Neural crest cell (in vitro differentiated cells): ENCODE measurements around the gene USP7. TPM values are rescaled to one million over a fixed set of nuclear protein-coding genes. Genes with fewer than 3 reads are reported as not detected.
A peak's percentile ranks its signal among the peaks of the same experiment; 100 is the strongest.
"Not testable (repeated sequence)": the region's sequence is repeated elsewhere in the genome, so short reads cannot be mapped to it uniquely, and the experiment has no call there.

ENCODE experiments used
- DNase-seq: peaks from one replicate; pipeline ENCODE4 v3.0.0; 2021; ENCODE audit warnings: low read depth, mixed read lengths, low spot score
- H3K27ac Mint-ChIP-seq: one replicate; pipeline ENCODE4 v1.8.0; 2021; ENCODE audit warnings: mild to moderate bottlenecking, mixed read lengths; ENCODE audit not compliant: unreplicated experiment
- H3K27me3 Mint-ChIP-seq: 2 replicates; pipeline ENCODE4 v1.8.0; 2021; ENCODE audit warnings: low read depth, mild to moderate bottlenecking, mixed read lengths
- H3K36me3 Mint-ChIP-seq: 2 replicates; pipeline ENCODE4 v1.8.0; 2021; ENCODE audit warnings: low read depth, mild to moderate bottlenecking, mixed read lengths
- H3K4me1 Mint-ChIP-seq: 2 replicates; pipeline ENCODE4 v1.8.0; 2021; ENCODE audit warnings: mixed read lengths
- H3K4me3 Mint-ChIP-seq: one replicate; pipeline ENCODE4 v1.8.0; 2021; ENCODE audit warnings: mild to moderate bottlenecking, mixed read lengths
- H3K9me3 Mint-ChIP-seq: 2 replicates; pipeline ENCODE4 v1.8.0; 2021; ENCODE audit warnings: mixed read lengths
- CTCF ChIP-seq: fragments of 200-600 bp; sonication (generic); conservative IDR thresholded peaks from 2 replicates; pipeline ENCODE4 v1.5.0; 2021; ENCODE audit warnings: antibody characterized with exemption, mild to moderate bottlenecking
- total RNA-seq: library from RNA; stranded (reverse); gene quantifications from 2 replicates; pipeline ENCODE4 v1.2.1, GENCODE V29; 2021

Gene USP7
- total RNA-seq, 1 donor from 2014 or later, result 162 TPM

- Mint-ChIP-seq H3K9me3 (no peaks in the 10 kb centered on the region), H3K36me3 (no peaks in the 10 kb centered on the region), H3K27me3 (peaks cover 2% of the 10 kb centered on the region), H3K4me3 (no peak overlapping the region), H3K27ac (no peak overlapping the region), H3K4me1 (no peaks in the 10 kb centered on the region)
- DNase-seq, result no peak
- TF ChIP-seq CTCF, result no peak
These were observed 85.7 kb downstream of the USP7 start for GRCh38 chr16:8877894-8878522.

GRCh38 chr16:8875317-8875716 lies 88.4 kb downstream of the USP7 start:
- H3K4me1 Mint-ChIP-seq, H3K27me3 Mint-ChIP-seq, H3K36me3 Mint-ChIP-seq, H3K9me3 Mint-ChIP-seq, H3K4me3 Mint-ChIP-seq, DNase-seq, H3K27ac Mint-ChIP-seq: not testable (repeated sequence)

GRCh38 chr16:8874388-8874787 lies 89.3 kb downstream of the USP7 start:
- DNase-seq, result no peak
- H3K27me3 Mint-ChIP-seq, result peaks cover 4% of the 10 kb centered on the region
- H3K4me3 Mint-ChIP-seq, result no peak overlapping the region
- TF ChIP-seq CTCF, result no peak
- H3K27ac Mint-ChIP-seq, result no peak overlapping the region
- no peaks in the 10 kb centered on the region for H3K36me3 Mint-ChIP-seq
- H3K9me3 Mint-ChIP-seq, result no peaks in the 10 kb centered on the region
- H3K4me1 Mint-ChIP-seq, result peaks cover 12% of the 10 kb centered on the region

GRCh38 chr16:8873866-8874195 lies 89.9 kb downstream of the USP7 start:
- H3K27me3 Mint-ChIP-seq, H3K9me3 Mint-ChIP-seq, H3K27ac Mint-ChIP-seq, DNase-seq, H3K36me3 Mint-ChIP-seq: not testable (repeated sequence)
- peak overlapping the region; percentile 27 for H3K4me3 Mint-ChIP-seq
- peaks cover 16% of the 10 kb centered on the region for H3K4me1 Mint-ChIP-seq

GRCh38 chr16:8872967-8873865 lies 90.5 kb downstream of the USP7 start:
- H3K27me3 Mint-ChIP-seq, result peaks cover 3% of the 10 kb centered on the region
- H3K4me3 Mint-ChIP-seq, result peak overlapping the region; percentile 27
- DNase-seq, result no peak
- H3K27ac Mint-ChIP-seq, result no peak overlapping the region
- H3K36me3 Mint-ChIP-seq, result no peaks in the 10 kb centered on the region
- TF ChIP-seq CTCF, result peak; percentile 44
- peaks cover 16% of the 10 kb centered on the region for H3K4me1 Mint-ChIP-seq
- H3K9me3 Mint-ChIP-seq, result no peaks in the 10 kb centered on the region

- TF ChIP-seq CTCF, result no peak
- Mint-ChIP-seq H3K27ac (no peak overlapping the region), H3K27me3 (peaks cover 3% of the 10 kb centered on the region), H3K4me3 (no peak overlapping the region), H3K9me3 (no peaks in the 10 kb centered on the region), H3K4me1 (peaks cover 26% of the 10 kb centered on the region), H3K36me3 (no peaks in the 10 kb centered on the region)
- DNase-seq, result no peak
These were observed 91.6 kb downstream of the USP7 start for GRCh38 chr16:8872071-8872470.

- peak overlapping the region; percentile 88 for H3K4me3 Mint-ChIP-seq
- not testable (repeated sequence) for H3K9me3 Mint-ChIP-seq, DNase-seq, H3K27me3 Mint-ChIP-seq, H3K27ac Mint-ChIP-seq, H3K36me3 Mint-ChIP-seq
- H3K4me1 Mint-ChIP-seq, result peaks cover 46% of the 10 kb centered on the region
These were observed 93.8 kb downstream of the USP7 start for GRCh38 chr16:8869988-8870241.
